BJ (cell line): ENCODE measurements around the gene LLGL2. TPM values are rescaled to one million over a fixed set of nuclear protein-coding genes. Genes with fewer than 3 reads are reported as not detected.

ENCODE experiments used
- CTCF ChIA-PET: fragments of 350-600 bp; formaldehyde crosslinking; extraction: SDS; loops from one replicate; lab custom pipeline; 2021; ENCODE audit warnings: antibody characterized with exemption, inconsistent platforms; lab: Yijun Ruan, JAX
- POLR2A ChIA-PET: fragments of 300-600 bp; sonication (Branson Sonifier 250); formaldehyde crosslinking; extraction: SDS; loops from one replicate; lab custom pipeline; 2021; ENCODE audit warnings: antibody characterized with exemption; lab: Charles Lee
- DNase-seq: peaks from one replicate; pipeline ENCODE4 v3.0.0-alpha.2; 2011; ENCODE audit warnings: low read depth
- H3K27me3 ChIP-seq: 2 replicates; pipeline ENCODE4 v1.6.0; 2011; ENCODE audit warnings: low read length; ENCODE audit not compliant: control insufficient read depth, insufficient read depth
- H3K36me3 ChIP-seq: 2 replicates; pipeline ENCODE4 v1.5.1; 2011; ENCODE audit warnings: low read length; ENCODE audit not compliant: control insufficient read depth, insufficient read depth
- H3K4me3 ChIP-seq: 2 replicates; pipeline ENCODE4 v1.5.1; 2011; ENCODE audit warnings: low read depth, mild to moderate bottlenecking, control low read depth, low read length
- polyA plus RNA-seq: library from polyadenylated mRNA; depleted of rRNA; stranded (reverse); fragments of >200 nt; gene quantifications from 2 replicates; pipeline ENCODE4 v1.2.3, GENCODE V29; 2011
- TF ChIP-seq, protein P1 (sequence below): IDR thresholded peaks from 2 replicates; pipeline ENCODE4 v1.5.1; 2011; ENCODE audit warnings: low read depth, mild to moderate bottlenecking, control low read depth, inconsistent platforms, low read length, moderate library complexity; ENCODE audit not compliant: insufficient read depth

LLGL2 gene
- polyA plus RNA-seq, 1 experiment: 1.6 TPM

DNA sequence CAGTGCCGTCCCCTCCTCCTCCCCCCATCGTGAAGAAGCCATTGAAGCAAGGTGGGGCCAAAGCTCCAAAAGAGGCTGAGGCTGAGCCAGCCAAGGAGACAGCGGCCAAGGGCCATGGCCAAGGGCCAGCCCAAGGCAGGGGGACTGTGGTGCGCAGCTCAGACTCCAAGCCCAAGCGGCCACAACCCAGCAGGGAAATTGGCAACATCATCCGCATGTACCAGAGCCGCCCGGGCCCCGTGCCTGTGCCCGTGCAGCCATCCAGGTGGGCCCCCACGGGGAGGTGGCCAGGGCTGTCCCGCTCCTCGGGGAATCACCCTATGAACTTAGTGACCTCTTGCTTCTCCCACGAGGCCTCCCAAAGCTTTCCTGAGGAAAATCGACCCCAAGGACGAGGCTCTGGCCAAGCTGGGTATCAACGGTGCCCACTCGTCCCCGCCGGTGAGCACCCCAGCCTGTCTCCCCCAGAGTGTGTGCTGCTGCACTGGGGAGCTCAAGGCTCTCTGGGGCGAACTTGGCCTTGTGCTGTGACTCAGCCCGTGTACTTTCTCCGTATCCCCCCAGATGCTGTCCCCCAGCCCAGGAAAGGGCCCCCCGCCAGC is 91.1 kb downstream of the LLGL2 start:
- H3K4me3 ChIP-seq: no peak overlapping the region
- POLR2A ChIA-PET: no interaction called here
- CTCF ChIA-PET: interaction anchor here (1.0 to 5.7 kb wide), 5 partner anchors 14 to 133 kb away, joined by 3 to 37 read pairs (median 19); partner anchors contain the start of gene SMIM5
- H3K36me3 ChIP-seq: no peaks in the 10 kb centered on the region
- DNase-seq: no peak
- TF ChIP-seq, protein P1, sequence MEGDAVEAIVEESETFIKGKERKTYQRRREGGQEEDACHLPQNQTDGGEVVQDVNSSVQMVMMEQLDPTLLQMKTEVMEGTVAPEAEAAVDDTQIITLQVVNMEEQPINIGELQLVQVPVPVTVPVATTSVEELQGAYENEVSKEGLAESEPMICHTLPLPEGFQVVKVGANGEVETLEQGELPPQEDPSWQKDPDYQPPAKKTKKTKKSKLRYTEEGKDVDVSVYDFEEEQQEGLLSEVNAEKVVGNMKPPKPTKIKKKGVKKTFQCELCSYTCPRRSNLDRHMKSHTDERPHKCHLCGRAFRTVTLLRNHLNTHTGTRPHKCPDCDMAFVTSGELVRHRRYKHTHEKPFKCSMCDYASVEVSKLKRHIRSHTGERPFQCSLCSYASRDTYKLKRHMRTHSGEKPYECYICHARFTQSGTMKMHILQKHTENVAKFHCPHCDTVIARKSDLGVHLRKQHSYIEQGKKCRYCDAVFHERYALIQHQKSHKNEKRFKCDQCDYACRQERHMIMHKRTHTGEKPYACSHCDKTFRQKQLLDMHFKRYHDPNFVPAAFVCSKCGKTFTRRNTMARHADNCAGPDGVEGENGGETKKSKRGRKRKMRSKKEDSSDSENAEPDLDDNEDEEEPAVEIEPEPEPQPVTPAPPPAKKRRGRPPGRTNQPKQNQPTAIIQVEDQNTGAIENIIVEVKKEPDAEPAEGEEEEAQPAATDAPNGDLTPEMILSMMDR: no peak
- no peaks in the 10 kb centered on the region; the same call in 1 of the 2 replicates for H3K27me3 ChIP-seq

DNA sequence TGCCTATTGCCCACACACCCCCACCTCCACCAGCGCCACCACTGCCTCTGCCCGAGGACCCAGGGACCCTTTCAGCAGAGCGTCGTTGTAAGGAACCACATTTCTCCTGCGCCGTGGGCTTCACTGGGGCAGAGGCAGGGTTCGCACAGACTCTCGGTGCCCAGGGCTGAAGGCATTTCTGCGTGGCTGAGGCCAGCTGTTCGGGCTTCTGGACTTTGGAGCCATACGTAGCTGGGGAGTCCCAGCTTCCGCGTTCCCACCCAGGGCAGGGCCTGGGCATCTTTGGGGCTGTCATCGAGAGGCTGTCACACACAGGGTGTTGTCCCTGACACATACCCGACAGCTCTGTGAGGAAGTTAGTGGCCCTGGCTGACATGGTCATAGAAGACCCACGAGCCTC is 91.7 kb downstream of the LLGL2 start:
- Histone ChIP-seq H3K27me3 (no peaks in the 10 kb centered on the region; the same call in 1 of the 2 replicates), H3K36me3 (no peaks in the 10 kb centered on the region), H3K4me3 (no peak overlapping the region)
- ChIA-PET POLR2A (no interaction called here), CTCF (interaction anchor here (1.0 to 5.7 kb wide), 5 partner anchors 13 to 133 kb away, joined by 3 to 37 read pairs (median 19); partner anchors contain the start of gene SMIM5)
- no peak for DNase-seq
- TF ChIP-seq, protein P1: no peak

DNA sequence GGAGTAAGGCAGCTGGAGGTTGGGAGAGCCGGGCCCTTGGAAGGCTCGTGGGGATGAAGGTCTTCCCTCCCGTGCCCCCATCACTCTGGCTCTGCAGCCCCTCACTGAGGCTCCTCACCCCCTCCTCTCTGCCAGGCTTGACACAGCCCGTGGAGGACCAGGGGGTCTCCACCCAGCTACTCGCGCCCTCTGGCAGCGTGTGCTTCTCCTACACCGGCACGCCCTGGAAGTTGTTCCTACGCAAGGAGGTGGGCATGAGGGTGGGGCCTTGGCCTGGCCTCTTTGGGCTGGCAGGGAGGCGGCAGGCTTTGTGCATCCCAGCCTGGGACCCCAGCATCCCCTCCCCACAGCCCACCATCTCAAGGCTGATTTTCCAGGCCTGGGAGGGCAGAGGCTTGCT is 92.2 kb downstream of the LLGL2 start:
- POLR2A ChIA-PET: no interaction called here
- TF ChIP-seq, protein P1: no peak
- H3K4me3 ChIP-seq: no peak overlapping the region
- DNase-seq: no peak
- no peaks in the 10 kb centered on the region for H3K36me3 ChIP-seq
- no peaks in the 10 kb centered on the region; the same call in 1 of the 2 replicates for H3K27me3 ChIP-seq
- CTCF ChIA-PET: interaction anchor here (3.3 to 5.7 kb wide), 3 partner anchors 15 to 132 kb away, joined by 19 to 37 read pairs (median 31); partner anchors contain the start of gene SMIM5

DNA sequence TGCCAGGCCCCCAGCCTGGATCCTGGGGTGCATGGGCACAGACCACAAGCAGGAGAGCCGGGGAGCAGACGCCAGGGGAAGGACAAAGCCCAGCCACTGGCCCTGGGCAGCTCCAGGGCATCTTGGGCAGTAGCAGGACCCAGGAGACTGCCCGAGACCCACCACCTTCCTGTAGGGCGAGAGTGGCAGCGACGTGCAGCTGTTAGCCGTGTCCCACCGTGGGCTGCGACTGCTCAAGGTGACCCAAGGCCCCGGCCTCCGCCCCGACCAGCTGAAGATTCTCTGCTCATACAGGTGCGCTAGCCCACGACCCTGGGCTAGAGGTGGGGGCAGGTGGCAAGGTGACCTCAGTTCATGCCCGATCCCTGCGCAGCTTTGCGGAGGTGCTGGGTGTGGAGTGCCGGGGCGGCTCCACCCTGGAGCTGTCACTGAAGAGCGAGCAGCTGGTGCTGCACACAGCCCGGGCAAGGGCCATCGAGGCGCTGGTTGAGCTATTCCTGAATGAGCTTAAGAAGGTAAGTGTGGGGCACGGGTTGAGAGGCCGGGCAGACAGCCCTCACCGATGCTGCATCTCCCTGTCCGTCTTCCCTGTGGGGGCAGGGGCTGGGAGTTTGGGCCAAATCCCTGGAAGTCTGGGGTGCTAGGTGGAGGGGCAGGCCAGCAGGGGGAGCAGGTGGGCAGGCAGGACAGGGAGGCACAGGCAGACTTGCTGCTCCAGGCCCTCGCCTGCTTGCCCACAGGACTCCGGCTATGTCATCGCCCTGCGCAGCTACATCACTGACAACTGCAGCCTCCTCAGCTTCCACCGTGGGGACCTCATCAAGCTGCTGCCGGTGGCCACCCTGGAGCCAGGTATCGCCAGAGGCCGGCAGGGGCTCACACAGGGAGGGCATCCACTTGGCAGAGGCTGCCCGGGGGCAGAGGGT is 94.3 kb downstream of the LLGL2 start:
- Histone ChIP-seq H3K36me3 (no peaks in the 10 kb centered on the region), H3K4me3 (no peak overlapping the region), H3K27me3 (no peaks in the 10 kb centered on the region; the same call in 1 of the 2 replicates)
- no peak for DNase-seq
- ChIA-PET CTCF (interaction anchor here (0.6 to 21.7 kb wide), 7 partner anchors 10 to 204 kb away, joined by 3 to 502 read pairs (median 7); partner anchors contain the start of gene SMIM5), POLR2A (no interaction called here)
- TF ChIP-seq, protein P1: peak; percentile 63

DNA sequence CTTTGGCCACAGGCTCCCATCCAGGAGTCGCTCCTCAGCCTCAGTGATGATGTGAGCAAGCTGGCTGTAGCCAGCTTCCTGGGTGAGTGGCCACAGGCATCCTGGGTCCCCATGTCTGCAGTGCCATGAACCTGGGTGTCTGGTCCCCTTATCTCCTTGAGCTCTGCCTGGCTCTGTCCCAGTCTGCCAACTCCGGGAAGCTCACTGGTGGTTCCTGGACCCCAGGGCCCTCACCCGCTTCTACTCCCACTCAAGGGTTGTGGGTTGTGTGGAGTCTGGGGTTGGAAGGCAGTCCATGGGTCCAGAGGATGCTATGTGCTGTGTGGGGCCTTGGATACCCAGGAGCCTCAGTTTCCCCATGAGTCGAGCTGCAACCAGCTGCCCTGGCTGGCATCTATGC is 96.0 kb downstream of the LLGL2 start:
- no peak for DNase-seq
- ChIA-PET CTCF (interaction anchor here (0.9 to 21.7 kb wide), 4 partner anchors 12 to 127 kb away, joined by 3 to 502 read pairs (median 20); partner anchors contain the start of gene SMIM5), POLR2A (no interaction called here)
- TF ChIP-seq, protein P1: no peak
- Histone ChIP-seq H3K4me3 (no peak overlapping the region), H3K36me3 (no peaks in the 10 kb centered on the region), H3K27me3 (no peaks in the 10 kb centered on the region; the same call in 1 of the 2 replicates)
